HG03342 (cell line): ENCODE results near the gene DTNA.

ENCODE experiments used
- ATAC-seq: cut with Tn5 transposase; IDR thresholded peaks from one replicate; pipeline ENCODE4 v1.9.1; 2021; ENCODE audit warnings: mild to moderate bottlenecking, moderate library complexity; ENCODE audit not compliant: unreplicated experiment

Gene DTNA

DNA sequence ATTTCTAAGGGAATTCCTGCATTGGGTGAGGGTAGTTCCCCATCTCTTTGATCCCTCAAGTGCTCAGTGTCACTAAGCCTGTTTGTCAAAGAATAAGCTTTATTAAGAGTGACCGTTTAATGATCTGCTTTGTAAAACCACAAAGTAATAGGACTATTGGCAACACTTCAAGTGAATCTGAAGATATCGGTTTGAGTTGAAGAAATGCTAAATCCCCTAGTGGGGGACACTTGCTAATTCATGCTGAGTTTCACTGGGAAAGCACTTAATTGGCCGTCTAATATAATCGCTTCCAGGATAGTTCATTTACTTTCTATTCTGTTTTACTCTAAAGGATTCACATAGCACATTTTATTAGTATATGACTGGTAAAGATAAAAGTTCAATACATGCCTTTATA is 54.4 kb downstream of the DTNA start:
- no peak for ATAC-seq

GRCh38 chr18:34767601-34768027 is 57.5 kb downstream of the DTNA start:
- no peak for ATAC-seq

- no peak for ATAC-seq
Observed at GRCh38 chr18:34771958-34772357, 61.9 kb downstream of the DTNA start.

GRCh38 chr18:34772887-34773286 is 62.8 kb downstream of the DTNA start:
- ATAC-seq = no peak

DNA sequence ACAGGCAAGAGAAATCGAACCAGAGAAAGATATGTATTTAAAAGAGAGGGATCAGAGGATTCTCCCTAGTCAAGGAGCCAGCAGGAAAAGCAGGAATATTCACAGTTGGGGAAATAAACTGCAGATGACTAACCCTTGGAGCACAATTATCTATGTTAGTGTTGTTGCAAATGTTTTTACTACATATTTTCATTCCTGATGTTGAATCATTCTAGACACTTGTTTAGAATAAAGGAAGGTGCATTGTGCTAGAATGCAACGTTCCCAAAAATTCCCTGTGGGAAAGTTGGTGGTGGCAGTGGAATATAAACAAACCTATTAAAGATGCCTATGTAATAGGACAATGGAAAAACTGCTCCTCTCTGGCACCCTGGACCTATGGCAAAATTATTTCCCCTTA is 63.3 kb downstream of the DTNA start:
- ATAC-seq = no peak

DNA sequence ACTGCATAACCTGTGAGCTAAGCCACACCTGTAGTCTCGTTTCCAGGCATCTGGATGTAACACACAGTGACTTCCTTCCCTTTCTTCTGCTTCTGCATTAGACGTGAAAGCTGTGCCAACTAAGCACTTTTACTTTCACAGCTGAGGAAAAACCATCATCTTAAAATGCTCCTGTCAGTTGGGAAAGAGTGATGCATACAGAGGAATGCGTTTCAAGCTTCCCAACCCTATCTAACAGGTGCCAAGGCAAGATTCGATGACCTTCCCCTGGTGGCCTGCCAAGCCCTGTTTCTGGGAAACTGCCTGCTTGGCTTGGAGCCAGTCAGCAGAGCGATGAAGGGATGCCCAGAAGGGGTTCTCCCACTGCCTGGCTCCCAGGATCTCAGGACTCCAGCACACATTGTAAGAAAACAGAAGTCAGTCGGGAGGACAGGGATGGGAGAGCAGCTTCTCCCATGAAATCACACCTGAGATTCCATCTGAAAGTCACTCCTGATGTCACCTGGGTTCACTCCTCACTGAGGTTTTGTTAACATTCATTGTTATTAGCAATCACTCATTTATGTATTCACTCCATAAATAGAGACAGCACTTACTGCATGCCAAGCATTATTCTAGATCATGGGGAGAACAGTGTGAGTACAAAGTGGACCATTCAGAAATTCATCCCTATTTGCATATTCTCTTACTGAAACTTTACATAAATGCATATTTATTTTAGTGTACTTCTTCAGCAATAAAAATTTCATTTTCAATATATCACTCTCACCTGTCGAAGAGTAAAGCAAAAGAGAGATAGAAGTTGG is 64.1 kb downstream of the DTNA start:
- ATAC-seq = no peak

DNA sequence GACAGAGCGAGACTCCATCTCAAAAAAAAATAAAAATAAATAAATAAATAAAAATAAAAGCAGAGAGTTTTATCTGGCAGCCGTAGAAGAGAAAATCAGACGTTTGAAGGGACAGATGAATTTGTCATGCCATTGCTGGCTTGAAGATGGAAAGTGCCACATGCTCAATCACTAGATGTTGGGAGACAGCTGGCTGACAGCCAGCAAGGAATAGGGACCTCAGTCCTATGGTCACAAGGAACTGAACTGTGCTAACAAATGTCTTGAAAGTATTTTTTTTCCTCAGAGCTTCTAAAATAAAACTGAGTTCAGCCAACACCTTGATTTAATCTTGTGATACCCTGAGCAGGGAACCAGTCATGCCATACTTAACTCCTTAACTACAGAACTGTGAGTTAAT is 65.4 kb downstream of the DTNA start:
- no peak for ATAC-seq

GRCh38 chr18:34779112-34779511 is 69.0 kb downstream of the DTNA start:
- no peak for ATAC-seq

DNA sequence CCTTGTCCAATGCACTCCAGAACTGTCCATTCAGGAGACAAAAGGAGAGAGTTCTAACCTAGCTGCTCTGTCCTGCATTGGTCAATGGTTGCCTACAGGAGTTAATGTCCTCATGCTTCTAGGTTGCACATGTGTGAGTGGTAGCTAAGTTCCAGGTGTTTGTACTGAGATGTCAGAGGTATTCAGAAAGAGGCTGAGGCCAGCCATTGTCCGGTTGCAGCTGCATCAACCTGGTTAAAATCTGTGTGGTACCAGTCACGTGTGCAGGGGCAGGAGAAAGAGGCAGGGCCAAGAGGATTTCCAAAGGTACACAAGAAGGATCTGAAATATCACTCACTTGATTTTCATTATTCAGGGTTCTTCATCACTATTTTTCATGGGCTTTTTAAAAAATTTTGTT is 70.8 kb downstream of the DTNA start:
- no peak for ATAC-seq

- no peak for ATAC-seq
Observed at GRCh38 chr18:34783501-34783900, 73.4 kb downstream of the DTNA start.

- no peak for ATAC-seq
Observed at GRCh38 chr18:34786162-34786741, 76.2 kb downstream of the DTNA start.

- peak; percentile 78 for ATAC-seq
Observed at GRCh38 chr18:34787931-34788532, 77.9 kb downstream of the DTNA start.

DNA sequence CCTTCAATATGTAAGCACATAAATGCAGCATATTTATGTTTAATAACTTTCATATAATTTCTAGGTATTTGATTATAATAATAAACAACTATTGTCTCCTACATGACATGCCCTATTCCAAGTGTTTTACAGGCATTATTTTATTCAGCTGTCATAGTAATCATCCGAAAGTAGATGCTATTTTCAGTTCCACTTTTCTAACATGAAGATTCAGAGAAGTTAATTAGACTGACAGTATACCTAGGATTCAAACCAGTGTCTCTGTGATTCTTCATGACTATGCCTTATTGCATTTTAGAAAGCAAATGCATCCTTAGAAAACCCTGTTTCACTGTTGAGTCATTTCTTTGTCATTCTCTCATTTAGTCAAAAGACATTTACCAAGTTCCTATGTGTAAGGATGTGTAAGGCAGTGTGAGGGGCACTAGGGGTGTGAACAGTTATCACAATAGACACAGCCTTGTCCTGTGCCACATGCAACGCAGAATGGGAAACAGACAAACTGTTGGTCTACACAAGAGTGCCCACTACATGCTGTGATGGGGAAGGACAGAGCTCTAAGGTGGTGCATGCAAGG is 79.8 kb downstream of the DTNA start:
- no peak for ATAC-seq

DNA sequence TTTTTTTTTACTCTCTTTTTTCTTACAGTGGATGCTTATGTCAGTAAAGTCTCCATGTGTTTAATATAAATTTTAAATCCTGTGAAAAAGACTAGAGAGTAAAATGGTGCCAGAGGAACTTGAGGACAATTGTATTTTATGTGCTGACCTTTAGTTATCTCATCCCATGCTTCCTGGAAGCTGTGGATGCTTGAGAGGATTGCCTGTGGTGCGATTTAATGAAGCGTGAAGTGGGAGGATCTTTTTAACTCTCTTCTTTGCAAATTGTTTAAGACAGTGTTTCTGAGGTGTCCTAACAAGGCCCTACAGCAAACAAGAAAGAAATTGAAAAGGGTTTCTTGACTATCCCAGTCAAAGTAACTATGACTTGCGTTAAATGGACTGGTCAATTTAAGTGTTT is 84.2 kb downstream of the DTNA start:
- no peak for ATAC-seq

DNA sequence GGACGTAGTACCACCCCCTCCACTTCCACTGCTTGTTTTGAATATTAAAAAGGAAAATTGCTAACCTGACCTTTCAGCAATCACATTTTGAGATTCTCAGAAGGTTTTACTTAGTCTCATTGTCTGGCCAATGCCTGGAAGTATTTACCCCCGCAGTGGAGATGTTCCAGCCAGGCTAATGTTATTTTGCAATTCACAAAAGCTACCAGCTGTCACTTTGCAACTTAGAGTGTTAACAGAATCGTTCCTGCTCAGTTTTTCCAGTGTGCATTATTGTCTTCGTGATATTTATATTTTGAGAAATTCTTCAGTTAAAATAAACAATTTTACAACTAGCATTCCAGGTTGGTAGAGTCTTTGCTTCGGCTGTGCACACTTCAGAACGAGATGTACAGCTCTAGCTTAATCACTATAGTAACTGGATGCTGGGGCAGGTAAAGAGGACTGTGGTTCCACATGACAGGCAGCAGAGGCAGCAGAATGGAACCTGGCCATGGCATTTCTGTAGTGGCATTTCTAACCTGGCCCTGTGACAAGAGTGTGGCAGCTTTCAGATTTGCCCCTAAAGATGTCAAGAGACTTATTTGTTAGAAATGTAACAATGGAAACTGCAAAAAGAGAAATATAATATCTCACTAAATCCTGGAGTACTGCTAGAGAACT is 85.1 kb downstream of the DTNA start:
- no peak for ATAC-seq

- ATAC-seq = no peak
Observed at GRCh38 chr18:34796035-34796657, 86.0 kb downstream of the DTNA start.

GRCh38 chr18:34799291-34799690 is 89.2 kb downstream of the DTNA start:
- no peak for ATAC-seq

DNA sequence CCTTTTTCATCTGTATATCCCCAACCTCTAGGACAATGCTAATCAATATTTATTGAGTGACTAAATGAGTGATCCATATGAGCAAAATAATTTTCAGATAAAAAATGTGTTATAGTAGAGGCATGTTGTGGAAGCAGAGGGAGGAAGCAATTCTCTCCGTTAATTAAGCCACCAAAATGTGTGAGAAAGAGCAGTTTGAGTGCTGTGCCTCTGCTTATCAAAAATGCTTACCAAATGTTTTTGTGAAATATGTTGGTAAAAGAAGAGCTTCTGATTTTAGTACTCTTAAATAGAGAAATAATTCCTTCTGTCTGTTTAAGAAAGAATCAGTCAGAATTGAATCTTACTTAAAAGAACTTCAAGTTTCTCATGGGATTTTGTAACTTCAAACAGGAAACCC is 90.3 kb downstream of the DTNA start:
- no peak for ATAC-seq

- no peak for ATAC-seq
Observed at GRCh38 chr18:34801774-34802173, 91.7 kb downstream of the DTNA start.

DNA sequence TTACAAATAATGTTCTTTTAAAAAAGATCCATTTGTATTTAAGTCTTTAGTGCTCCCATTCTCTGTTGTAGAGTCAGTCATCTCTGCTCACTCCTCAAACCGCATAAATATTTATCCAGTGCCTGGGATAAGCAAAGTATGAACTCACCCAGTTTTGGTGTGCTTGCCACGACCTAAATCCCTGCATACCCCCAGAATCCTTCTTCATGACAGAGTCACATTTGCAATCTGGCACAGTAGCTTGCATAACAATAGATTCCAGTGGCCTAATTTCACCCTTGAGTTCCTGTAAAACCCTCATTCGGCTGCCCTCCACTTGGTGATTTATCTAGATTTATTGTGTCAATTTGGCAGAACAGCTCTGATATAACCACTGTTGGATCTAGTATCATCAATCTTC is 92.9 kb downstream of the DTNA start:
- no peak for ATAC-seq

DNA sequence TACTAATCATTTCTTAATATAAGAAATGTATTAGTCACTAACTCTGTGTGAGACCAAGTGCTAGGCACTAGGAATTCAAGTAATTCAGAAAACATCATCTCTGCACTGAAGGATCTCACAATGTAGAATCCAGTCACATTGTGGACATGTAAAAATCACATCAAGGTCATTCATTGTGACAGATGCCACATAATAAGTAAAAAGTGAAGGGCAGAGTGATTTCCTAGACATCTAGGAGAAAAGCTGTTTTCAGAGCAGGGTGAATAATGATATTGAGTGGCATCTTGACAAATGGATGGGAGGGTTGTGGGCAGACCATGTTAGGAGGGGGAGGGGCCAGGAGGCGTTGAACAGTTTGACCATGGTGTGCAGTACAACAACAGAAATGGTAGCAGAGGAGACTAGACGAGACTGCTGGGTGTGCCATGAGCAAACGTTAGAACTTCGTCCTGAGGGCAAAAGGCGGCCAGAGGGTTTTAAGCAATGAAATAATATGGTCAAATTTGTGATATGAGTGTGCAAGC is 93.8 kb downstream of the DTNA start:
- ATAC-seq = no peak
